ENCODE data around the gene PCP4L1. TPM values are rescaled to one million over a fixed set of nuclear protein-coding genes. Genes with fewer than 3 reads are reported as not detected.

The PCP4L1 gene
- total and polyA plus RNA-seq, 9 donors = 0.69 to 20.2 (median 2.6) TPM

DNA sequence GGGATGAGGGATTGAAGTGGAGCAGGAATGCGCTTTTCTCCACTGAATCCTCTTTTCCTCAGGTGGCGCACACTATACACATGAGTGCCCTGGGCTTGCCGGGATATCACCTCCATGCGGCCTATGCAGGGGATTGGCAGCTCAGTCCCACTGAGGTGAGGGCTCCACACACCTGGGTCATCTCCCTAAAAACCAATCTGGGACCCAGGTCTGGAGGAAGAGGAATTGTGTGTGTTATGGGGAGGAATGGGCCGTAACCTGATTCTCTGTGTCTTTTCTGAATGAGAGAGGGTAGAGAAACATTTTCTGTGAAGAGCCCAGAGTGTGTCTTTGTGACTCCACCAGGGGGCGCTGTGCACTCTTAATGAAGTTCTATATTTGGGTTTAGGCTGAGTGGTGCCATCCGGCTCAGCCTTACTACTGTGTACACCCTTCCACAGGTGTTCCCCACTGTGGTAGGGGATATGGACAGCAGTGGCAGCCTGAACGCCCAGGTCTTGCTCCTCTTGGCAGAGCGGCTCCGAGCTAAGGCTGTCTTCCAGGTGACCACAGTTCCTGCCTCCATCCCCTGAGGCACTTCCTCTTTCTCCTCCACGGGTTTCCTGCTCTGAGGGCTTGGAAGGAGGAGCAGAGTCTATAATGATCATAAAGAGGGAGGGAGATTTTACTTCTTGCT, 31.2 kb upstream of the PCP4L1 start:
- TF ChIP-seq POLR2A (IDR thresholded peaks at IDR 0.05) = no peak
- TF ChIP-seq, protein P1, sequence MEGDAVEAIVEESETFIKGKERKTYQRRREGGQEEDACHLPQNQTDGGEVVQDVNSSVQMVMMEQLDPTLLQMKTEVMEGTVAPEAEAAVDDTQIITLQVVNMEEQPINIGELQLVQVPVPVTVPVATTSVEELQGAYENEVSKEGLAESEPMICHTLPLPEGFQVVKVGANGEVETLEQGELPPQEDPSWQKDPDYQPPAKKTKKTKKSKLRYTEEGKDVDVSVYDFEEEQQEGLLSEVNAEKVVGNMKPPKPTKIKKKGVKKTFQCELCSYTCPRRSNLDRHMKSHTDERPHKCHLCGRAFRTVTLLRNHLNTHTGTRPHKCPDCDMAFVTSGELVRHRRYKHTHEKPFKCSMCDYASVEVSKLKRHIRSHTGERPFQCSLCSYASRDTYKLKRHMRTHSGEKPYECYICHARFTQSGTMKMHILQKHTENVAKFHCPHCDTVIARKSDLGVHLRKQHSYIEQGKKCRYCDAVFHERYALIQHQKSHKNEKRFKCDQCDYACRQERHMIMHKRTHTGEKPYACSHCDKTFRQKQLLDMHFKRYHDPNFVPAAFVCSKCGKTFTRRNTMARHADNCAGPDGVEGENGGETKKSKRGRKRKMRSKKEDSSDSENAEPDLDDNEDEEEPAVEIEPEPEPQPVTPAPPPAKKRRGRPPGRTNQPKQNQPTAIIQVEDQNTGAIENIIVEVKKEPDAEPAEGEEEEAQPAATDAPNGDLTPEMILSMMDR (IDR thresholded peaks at IDR 0.05) = peak; percentile 78 to 84 (median 81)
- peak; percentile 84 to 91 (median 90) for DNase-seq
- Histone ChIP-seq H3K36me3 (no peaks in the 10 kb centered on the region), H3K4me1 (ENCODE audit: insufficient read depth) (peaks cover 5% of the 10 kb centered on the region), H3K27me3 (no peaks in the 10 kb centered on the region), H3K4me3 (no peak overlapping the region), H3K27ac (peak overlapping the region in 1 of 2 donors; percentile 13), H3K9me3 (no peaks in the 10 kb centered on the region)
- 37 to 42% (median 40%) methylated on average over 11 of the region's 11 CpGs for WGBS, 3 donors
- intact Hi-C loops (cut with DNase I) = loop anchor here in 3 of 4 donors (5.0 to 10.0 kb wide), 4 partner anchors 35 to 157 kb away; partner anchors contain the start of gene MPZ (in 1 of the 3)

DNA sequence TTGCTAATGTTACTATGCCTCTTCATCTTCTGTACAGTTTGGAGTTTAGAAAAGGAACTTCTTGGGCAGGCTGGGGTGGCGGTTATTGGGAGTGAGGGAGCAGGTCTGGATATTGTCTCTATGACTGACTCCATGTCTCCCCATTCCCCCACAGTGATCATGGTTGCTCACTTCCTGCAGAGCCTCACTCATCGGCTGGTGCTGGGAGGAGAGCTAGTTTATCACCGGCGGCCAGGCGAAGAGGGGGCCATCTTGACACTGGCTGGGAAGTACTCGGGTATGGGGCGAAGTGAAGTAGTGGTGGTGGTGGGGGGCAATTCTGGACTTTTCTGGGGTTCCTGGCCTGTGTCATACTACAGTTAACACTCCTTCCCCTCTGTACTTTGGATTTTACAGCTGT, 30.5 kb upstream of the PCP4L1 start:
- no peak for TF ChIP-seq POLR2A (IDR thresholded peaks at IDR 0.05)
- TF ChIP-seq, protein P1 (IDR thresholded peaks at IDR 0.05) = no peak
- no peak for TF ChIP-seq EP300 (IDR thresholded peaks at IDR 0.05)
- intact Hi-C loops (cut with DNase I) = loop anchor here in 3 of 4 donors (2.0 to 10.0 kb wide), 5 partner anchors 36 to 157 kb away; partner anchors contain the start of gene MPZ (in 1 of the 3)

DNA sequence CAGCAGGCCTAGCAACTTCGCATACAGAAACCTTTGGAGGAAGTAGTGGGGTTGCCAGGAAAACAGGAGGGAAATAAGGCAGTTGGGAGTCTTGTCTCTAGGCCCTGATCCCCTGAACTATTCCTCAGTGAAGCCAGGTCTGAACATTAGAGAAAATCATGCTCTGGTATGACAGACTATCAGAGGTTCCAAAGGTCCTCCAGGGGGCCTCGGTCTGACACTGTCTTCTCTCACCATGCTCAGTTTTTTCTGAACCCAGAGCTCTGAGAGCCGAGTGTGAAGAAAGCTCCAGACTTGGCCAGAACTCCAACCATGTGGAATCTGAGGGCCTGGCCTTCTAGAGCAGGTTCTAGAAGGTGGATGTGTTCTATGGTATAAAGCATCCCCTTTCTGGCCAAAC, 28.6 kb upstream of the PCP4L1 start:
- H3K4me3 ChIP-seq = no peak overlapping the region
- H3K36me3 ChIP-seq = no peaks in the 10 kb centered on the region
- TF ChIP-seq EP300 (IDR thresholded peaks at IDR 0.05) (no peak), POLR2A (IDR thresholded peaks at IDR 0.05) (no peak)
- TF ChIP-seq, protein P1 (IDR thresholded peaks at IDR 0.05) = no peak
- 52 to 62% (median 56%) methylated on average over 3 of the region's 3 CpGs for WGBS, 3 donors
- H3K27me3 ChIP-seq = no peaks in the 10 kb centered on the region
- no peak overlapping the region for H3K27ac ChIP-seq
- intact Hi-C loops (cut with DNase I) = loop anchor here in 3 of 4 donors (2.0 to 10.0 kb wide), 5 partner anchors 38 to 155 kb away; partner anchors contain the start of gene MPZ (in 1 of the 3)
- H3K9me3 ChIP-seq = no peaks in the 10 kb centered on the region
- no peak for DNase-seq
- peaks cover 5% of the 10 kb centered on the region for H3K4me1 ChIP-seq (ENCODE audit: insufficient read depth)

More for the DNA sequence above, 30.5 kb upstream of the PCP4L1 start:
- H3K4me1 ChIP-seq (ENCODE audit: insufficient read depth) = peaks cover 5% of the 10 kb centered on the region
- H3K27me3 ChIP-seq = no peaks in the 10 kb centered on the region
- no peak overlapping the region for H3K27ac ChIP-seq
- H3K9me3 ChIP-seq = no peaks in the 10 kb centered on the region
- no peak overlapping the region for H3K4me3 ChIP-seq
- H3K36me3 ChIP-seq = no peaks in the 10 kb centered on the region
- WGBS, 3 donors = 90 to 94% (median 92%) methylated on average over 7 of the region's 7 CpGs
- DNase-seq = no peak

DNA sequence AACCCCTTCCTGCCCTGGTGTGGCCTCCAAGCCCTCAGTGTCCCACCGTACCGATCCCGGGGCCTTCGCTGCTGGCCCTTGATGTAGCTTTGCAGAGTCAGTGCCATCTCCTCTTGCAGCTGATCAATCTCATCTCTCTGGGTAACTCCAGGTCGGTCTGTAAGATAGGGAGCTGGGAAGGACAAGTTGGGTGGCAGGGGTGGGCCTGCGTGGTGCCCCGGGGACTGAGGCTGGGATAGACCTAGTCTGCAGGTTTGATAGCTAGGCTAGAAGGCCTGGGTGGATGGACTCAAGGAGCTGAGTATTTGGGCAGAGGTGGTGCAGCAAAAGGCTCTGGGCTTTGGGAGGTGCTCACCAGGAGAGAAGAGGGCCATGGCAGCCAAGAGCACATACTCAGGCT, 27.8 kb upstream of the PCP4L1 start:
- 91 to 98% (median 94%) methylated on average over 7 of the region's 7 CpGs for WGBS, 3 donors

More for the DNA sequence above, 27.8 kb upstream of the PCP4L1 start:
- DNase-seq = no peak
- H3K27ac ChIP-seq = no peak overlapping the region
- intact Hi-C loops (cut with DNase I) = no loop called here
- H3K9me3 ChIP-seq = no peaks in the 10 kb centered on the region
- H3K36me3 ChIP-seq = no peaks in the 10 kb centered on the region
- TF ChIP-seq POLR2A (IDR thresholded peaks at IDR 0.05) (no peak), EP300 (IDR thresholded peaks at IDR 0.05) (no peak)
- TF ChIP-seq, protein P1 (IDR thresholded peaks at IDR 0.05) = no peak
- no peak overlapping the region for H3K4me3 ChIP-seq
- peaks cover 5% of the 10 kb centered on the region for H3K4me1 ChIP-seq (ENCODE audit: insufficient read depth)
- H3K27me3 ChIP-seq = no peaks in the 10 kb centered on the region

Measured in ovary (tissue), 9 donors.